IPS-18a (cell line): ENCODE data around the gene FGGY.

Experiments
- H3K27ac ChIP-seq: one replicate; pipeline ENCODE4 v1.5.1; 2013; ENCODE audit warnings: low read length
- H3K27me3 ChIP-seq: one replicate; pipeline ENCODE4 v1.6.1; 2013; ENCODE audit warnings: mild to moderate bottlenecking, low read length; ENCODE audit not compliant: control insufficient read depth, insufficient read depth
- H3K36me3 ChIP-seq: one replicate; pipeline ENCODE4 v1.6.1; 2013; ENCODE audit warnings: low read depth, low read length; ENCODE audit not compliant: control insufficient read depth
- H3K4me1 ChIP-seq: one replicate; pipeline ENCODE4 v1.6.1; 2013; ENCODE audit warnings: low read depth, low read length; ENCODE audit not compliant: control insufficient read depth
- H3K4me3 ChIP-seq: one replicate; pipeline ENCODE4 v1.5.1; 2013; ENCODE audit warnings: low read length
- H3K9ac ChIP-seq: one replicate; pipeline ENCODE4 v1.6.1; 2013; ENCODE audit warnings: mild to moderate bottlenecking, low read length, moderate library complexity
- H3K9me3 ChIP-seq: one replicate; pipeline ENCODE4 v1.6.1; 2013; ENCODE audit warnings: low read depth, low read length; ENCODE audit not compliant: control insufficient read depth

FGGY gene

DNA sequence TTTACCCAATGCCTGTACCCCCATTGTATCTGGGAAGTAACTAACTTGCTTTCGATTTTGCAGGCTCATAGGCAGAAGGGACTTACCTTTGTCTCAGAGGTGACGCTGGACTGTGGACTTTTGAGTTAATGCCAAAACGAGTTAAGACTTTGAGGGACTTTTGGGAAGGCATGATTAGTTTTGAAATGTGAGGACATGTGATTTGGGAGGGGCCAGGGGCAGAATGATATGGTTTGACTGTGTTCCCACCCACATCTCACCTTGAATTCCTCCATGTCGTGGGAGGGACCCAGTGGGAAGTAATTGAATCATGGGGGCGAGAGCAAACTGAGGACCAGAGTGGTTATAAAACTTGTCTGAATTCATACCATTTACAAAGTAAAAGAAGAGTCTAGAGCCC, 440.7 kb downstream of the FGGY start:
- H3K4me3 ChIP-seq: no peak overlapping the region
- no peaks in the 10 kb centered on the region for H3K27me3 ChIP-seq
- no peak overlapping the region for H3K9ac ChIP-seq
- no peak overlapping the region for H3K27ac ChIP-seq
- H3K9me3 ChIP-seq: no peaks in the 10 kb centered on the region
- no peaks in the 10 kb centered on the region for H3K36me3 ChIP-seq
- no peaks in the 10 kb centered on the region for H3K4me1 ChIP-seq

GRCh38 chr1:59738152-59738551, 441.3 kb downstream of the FGGY start:
- Histone ChIP-seq H3K4me1 (no peaks in the 10 kb centered on the region), H3K4me3 (no peak overlapping the region), H3K27me3 (no peaks in the 10 kb centered on the region), H3K36me3 (no peaks in the 10 kb centered on the region), H3K9me3 (no peaks in the 10 kb centered on the region), H3K27ac (no peak overlapping the region), H3K9ac (no peak overlapping the region)

DNA sequence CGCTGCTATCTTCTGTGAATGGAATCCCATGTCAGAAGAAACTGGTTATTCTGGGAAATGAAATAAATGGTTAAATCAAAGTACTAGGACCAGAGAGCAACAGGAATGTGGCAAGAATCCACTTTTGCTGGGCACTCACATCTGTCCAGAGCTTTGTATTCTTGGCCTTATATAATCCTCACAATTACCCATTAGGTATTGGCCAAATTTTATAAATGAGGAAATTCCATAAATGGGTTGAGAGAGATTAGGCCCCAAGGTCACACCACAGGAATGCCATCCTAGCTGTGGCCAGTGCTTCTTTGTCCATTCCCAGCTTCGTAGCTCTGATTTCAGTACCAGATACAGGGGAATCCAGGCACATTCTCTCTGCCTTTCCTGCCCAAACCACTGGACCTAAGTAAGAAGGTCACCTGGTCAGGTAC, 441.7 kb downstream of the FGGY start:
- Histone ChIP-seq H3K27me3 (no peaks in the 10 kb centered on the region), H3K4me3 (no peak overlapping the region), H3K9ac (no peak overlapping the region), H3K27ac (no peak overlapping the region), H3K36me3 (no peaks in the 10 kb centered on the region), H3K9me3 (no peaks in the 10 kb centered on the region), H3K4me1 (no peaks in the 10 kb centered on the region)

GRCh38 chr1:59739111-59739510, 442.2 kb downstream of the FGGY start:
- Histone ChIP-seq H3K4me1 (no peaks in the 10 kb centered on the region), H3K9me3 (no peaks in the 10 kb centered on the region), H3K9ac (no peak overlapping the region), H3K36me3 (no peaks in the 10 kb centered on the region), H3K27me3 (no peaks in the 10 kb centered on the region), H3K27ac (no peak overlapping the region), H3K4me3 (no peak overlapping the region)

DNA sequence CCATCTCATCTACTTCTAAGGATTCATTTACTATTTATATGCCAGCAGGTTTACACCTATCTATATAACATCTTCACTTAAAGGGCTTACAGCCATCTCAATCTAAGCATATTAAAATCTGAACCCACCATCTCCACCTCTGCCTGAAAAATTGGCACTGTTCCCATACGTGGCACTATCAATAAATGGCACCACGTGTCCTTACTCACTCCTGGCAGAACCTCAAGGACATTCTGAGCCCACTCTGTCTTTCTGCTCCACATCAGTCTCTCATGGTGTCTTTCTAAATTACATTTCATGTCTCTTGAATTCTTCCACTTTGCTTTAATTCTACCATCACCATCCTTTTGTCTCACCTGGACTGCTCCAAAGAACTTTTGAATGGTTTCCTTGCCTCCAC, 445.6 kb downstream of the FGGY start:
- Histone ChIP-seq H3K4me3 (no peak overlapping the region), H3K9ac (no peak overlapping the region), H3K36me3 (no peaks in the 10 kb centered on the region), H3K9me3 (no peaks in the 10 kb centered on the region), H3K27me3 (no peaks in the 10 kb centered on the region), H3K27ac (no peak overlapping the region), H3K4me1 (no peaks in the 10 kb centered on the region)

DNA sequence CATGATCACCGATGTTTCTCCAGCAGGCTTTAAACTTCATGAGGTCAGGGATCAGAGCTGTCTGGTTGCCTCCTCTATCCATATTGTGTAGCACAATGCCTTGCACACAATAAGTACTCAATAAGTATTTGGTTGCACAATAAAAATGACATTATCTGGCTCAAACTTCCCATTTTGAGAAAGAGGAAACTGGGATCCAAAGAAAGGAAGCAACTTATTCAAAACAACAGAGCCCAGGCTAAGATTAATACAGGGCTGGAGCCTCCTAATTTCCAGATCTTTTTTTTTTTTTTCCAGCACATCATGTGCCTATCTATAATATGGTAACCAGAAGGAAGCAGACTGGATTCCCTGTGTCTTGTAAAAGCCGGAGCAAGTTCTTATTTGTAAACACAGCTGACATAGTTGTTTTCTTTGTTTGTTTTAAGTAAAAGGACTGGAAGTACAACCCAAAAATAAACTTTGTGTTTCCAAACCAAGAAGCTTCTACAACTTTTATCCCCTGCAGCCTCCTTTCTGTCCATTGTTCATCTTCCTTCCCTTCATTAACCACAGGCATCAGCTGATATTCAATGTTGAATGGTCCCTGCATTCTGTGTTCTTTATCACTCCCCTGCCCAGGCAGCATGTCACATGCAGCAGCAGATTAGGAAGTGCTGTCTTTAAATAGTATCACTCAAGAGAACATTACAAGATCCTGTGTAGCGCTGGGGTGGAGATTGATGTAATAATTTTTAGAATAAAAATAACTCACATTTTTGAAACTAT, 446.6 kb downstream of the FGGY start:
- Histone ChIP-seq H3K4me1 (no peaks in the 10 kb centered on the region), H3K9me3 (no peaks in the 10 kb centered on the region), H3K4me3 (no peak overlapping the region), H3K36me3 (no peaks in the 10 kb centered on the region), H3K9ac (no peak overlapping the region), H3K27ac (no peak overlapping the region), H3K27me3 (no peaks in the 10 kb centered on the region)

DNA sequence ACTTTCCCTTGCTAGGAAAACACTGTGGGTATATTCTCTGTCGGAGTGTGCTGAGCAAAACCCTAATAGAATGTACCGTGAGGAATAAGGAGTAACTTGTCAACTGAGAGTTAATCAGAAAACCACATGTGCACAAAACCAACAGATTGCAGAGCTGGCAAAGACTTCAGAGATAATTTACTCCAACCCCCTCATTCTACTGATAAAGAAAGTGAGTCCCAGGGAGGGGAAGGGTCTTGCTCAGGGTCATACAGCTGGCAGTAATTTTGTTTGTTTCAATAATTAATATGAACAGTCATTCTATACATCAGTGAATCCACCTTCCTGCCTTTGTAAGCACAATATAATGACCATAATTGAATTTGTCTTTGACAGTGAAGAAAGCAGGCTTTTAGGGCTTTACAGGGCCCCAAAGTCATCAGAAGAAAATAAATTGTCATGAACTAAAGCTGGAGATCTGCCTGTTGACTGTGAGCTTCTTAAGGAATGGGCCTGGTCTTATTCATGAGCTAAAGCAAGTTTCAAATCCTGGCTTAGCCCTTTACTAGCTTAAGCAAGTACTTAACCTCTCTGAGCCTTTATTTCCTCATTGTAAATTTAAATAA, 450.6 kb downstream of the FGGY start:
- Histone ChIP-seq H3K27me3 (no peaks in the 10 kb centered on the region), H3K36me3 (no peaks in the 10 kb centered on the region), H3K27ac (no peak overlapping the region), H3K9me3 (no peaks in the 10 kb centered on the region), H3K4me3 (no peak overlapping the region), H3K9ac (no peak overlapping the region), H3K4me1 (no peaks in the 10 kb centered on the region)

GRCh38 chr1:59748123-59748522, 451.2 kb downstream of the FGGY start:
- H3K4me3 ChIP-seq: no peak overlapping the region
- H3K36me3 ChIP-seq: no peaks in the 10 kb centered on the region
- H3K9ac ChIP-seq: no peak overlapping the region
- H3K27me3 ChIP-seq: no peaks in the 10 kb centered on the region
- no peak overlapping the region for H3K27ac ChIP-seq
- no peaks in the 10 kb centered on the region for H3K4me1 ChIP-seq
- H3K9me3 ChIP-seq: no peaks in the 10 kb centered on the region

DNA sequence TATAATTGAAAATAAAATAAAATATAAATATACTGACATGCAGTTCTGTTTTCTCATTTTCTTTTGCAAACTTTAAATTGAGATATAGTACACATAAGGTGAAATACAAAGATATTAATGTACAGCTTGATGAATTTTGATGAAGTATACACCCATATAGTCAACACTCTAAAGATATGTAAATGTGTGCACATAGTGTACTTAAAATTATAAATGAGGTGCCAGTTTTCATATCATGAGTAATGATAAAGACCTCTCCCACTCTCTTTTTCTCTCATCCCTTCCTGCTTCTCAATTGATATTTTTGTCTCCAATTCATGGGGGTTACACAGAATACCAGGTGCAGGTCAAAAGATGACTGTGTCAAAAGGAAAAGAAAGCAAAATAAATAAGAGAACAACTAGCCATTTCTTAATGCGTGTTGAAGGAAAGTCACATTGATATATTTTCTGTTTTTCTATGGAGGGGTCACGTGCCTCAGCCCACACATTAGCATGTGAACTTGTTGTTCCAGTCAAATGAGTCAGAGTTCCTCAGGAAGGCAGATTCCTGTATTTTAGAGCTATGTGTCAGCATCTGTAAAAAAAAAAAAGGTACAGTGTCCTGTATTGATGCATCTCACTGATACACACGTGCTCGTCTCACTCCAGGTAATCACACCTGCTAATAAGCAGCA, 453.6 kb downstream of the FGGY start:
- no peaks in the 10 kb centered on the region for H3K36me3 ChIP-seq
- no peak overlapping the region for H3K9ac ChIP-seq
- no peaks in the 10 kb centered on the region for H3K9me3 ChIP-seq
- no peaks in the 10 kb centered on the region for H3K4me1 ChIP-seq
- H3K27me3 ChIP-seq: no peaks in the 10 kb centered on the region
- H3K27ac ChIP-seq: no peak overlapping the region
- H3K4me3 ChIP-seq: no peak overlapping the region

- Histone ChIP-seq H3K9me3 (no peaks in the 10 kb centered on the region), H3K4me1 (no peaks in the 10 kb centered on the region), H3K36me3 (no peaks in the 10 kb centered on the region), H3K27ac (no peak overlapping the region), H3K4me3 (no peak overlapping the region), H3K27me3 (no peaks in the 10 kb centered on the region), H3K9ac (no peak overlapping the region)
Measured at GRCh38 chr1:59751004-59751395, 454.1 kb downstream of the FGGY start.

GRCh38 chr1:59751801-59752200, 454.9 kb downstream of the FGGY start:
- Histone ChIP-seq H3K9ac (no peak overlapping the region), H3K9me3 (no peaks in the 10 kb centered on the region), H3K36me3 (no peaks in the 10 kb centered on the region), H3K27ac (no peak overlapping the region), H3K4me1 (no peaks in the 10 kb centered on the region), H3K4me3 (no peak overlapping the region), H3K27me3 (no peaks in the 10 kb centered on the region)
